HCT116 (cell line): ENCODE measurements around the gene OSBP2.

ENCODE experiments used
- EGR1 ChIP-seq: IDR thresholded peaks from 2 replicates; pipeline ENCODE4 v1.6.1; 2012; ENCODE audit warnings: low read depth
- ELF1 ChIP-seq: IDR thresholded peaks from 2 replicates; pipeline ENCODE4 v1.6.1; 2012; ENCODE audit warnings: low read depth, borderline replicate concordance
- EZH2 ChIP-seq: fragments of 200-600 bp; sonication (generic); IDR thresholded peaks from 2 replicates; pipeline ENCODE4 v1.6.1; 2017; ENCODE audit warnings: antibody characterized with exemption, mixed run types
- EZH2phosphoT487 ChIP-seq: fragments of 200-600 bp; IDR thresholded peaks from 2 replicates; pipeline ENCODE4 v1.6.1; 2018; ENCODE audit warnings: antibody characterized with exemption, borderline replicate concordance
- JUND ChIP-seq: IDR thresholded peaks from 2 replicates; pipeline ENCODE4 v1.6.1; 2012
- POLR2A ChIP-seq: IDR thresholded peaks from 2 replicates; pipeline ENCODE4 v1.7.0; 2011; ENCODE audit warnings: borderline replicate concordance; ENCODE audit not compliant: insufficient read depth, insufficient read length; ENCODE audit errors: extremely low read depth
- POLR2AphosphoS5 ChIP-seq: IDR thresholded peaks from 2 replicates; pipeline ENCODE4 v1.6.1; 2011; ENCODE audit warnings: mild to moderate bottlenecking, low read depth, low read length, moderate library complexity
- SP1 ChIP-seq: IDR thresholded peaks from 2 replicates; pipeline ENCODE4 v1.6.1; 2012; ENCODE audit warnings: low read depth
- TCF7L2 ChIP-seq: IDR thresholded peaks from 2 replicates; pipeline ENCODE4 v1.7.0; 2011; ENCODE audit warnings: borderline replicate concordance, inconsistent platforms; ENCODE audit not compliant: insufficient read depth, insufficient read length; ENCODE audit errors: extremely low read depth
- ZNF274 ChIP-seq: fragments of 200-500 bp; sonication (Bioruptor generic); IDR thresholded peaks from 2 replicates; pipeline ENCODE4 v1.6.1; 2014; ENCODE audit warnings: mild to moderate bottlenecking, low read depth, low read length, inconsistent platforms
- TF ChIP-seq, protein P1 (sequence below), 3 experiments: fragments of 200-600 bp in 1 of 3; sonication (generic) in 1 of 3; IDR thresholded peaks in 2 of 3; conservative IDR thresholded peaks in 1 of 3; 2 replicates each; pipeline ENCODE4 v1.5.1; 2012 to 2017; ENCODE audit warnings: low read depth in 2 of 3, low read length in 2 of 3, antibody characterized with exemption in 1 of 3, borderline replicate concordance in 1 of 3, control low read depth in 1 of 3, mild to moderate bottlenecking in 1 of 3, mixed read lengths in 1 of 3, mixed run types in 1 of 3, moderate library complexity in 1 of 3; ENCODE audit not compliant: insufficient read depth in 1 of 3
- TF ChIP-seq, protein P2 (sequence below): IDR thresholded peaks from 2 replicates; pipeline ENCODE4 v1.6.1; 2012; ENCODE audit warnings: low read depth
- TF ChIP-seq, protein P3 (sequence below): IDR thresholded peaks from 2 replicates; pipeline ENCODE4 v1.6.1; 2012

DNA sequence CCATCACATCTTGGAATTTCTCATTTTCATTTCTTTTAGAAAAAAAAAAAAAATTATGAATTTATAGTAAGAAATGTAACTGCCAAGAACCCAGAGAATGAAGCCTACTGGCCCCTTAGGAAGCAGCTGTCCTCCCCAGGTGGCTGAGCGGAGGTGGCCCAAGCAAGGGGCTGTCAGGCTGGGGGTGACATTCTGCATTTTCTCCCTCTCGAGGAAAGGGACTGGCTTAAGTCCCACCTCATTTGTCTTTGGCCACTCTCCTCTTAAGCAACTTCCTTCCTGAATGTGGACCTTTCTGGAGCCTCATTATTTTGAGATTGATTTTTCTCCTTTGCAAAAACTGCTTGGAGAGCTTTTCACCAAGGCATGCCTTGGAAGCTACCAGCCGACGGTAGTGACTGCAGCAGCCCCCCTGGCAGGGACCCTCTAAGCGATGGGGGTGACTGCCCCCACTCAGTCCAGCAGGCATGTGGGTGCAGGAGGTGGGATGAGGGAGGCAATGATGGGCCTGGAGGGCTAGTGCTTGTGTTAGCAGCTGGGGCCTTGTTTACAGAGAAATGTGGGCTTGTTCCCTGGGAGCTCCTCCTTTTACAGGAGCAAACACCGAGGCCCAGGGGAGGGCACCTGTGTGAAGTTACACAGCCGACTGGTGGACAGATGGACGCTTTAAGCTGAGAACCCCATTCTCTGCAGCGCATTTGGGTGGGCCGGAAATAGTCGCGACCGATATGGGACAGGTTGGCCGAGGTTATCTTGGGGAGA, 162.2 kb downstream of the OSBP2 start:
- no peak for TF ChIP-seq EZH2
- TF ChIP-seq, protein P1, sequence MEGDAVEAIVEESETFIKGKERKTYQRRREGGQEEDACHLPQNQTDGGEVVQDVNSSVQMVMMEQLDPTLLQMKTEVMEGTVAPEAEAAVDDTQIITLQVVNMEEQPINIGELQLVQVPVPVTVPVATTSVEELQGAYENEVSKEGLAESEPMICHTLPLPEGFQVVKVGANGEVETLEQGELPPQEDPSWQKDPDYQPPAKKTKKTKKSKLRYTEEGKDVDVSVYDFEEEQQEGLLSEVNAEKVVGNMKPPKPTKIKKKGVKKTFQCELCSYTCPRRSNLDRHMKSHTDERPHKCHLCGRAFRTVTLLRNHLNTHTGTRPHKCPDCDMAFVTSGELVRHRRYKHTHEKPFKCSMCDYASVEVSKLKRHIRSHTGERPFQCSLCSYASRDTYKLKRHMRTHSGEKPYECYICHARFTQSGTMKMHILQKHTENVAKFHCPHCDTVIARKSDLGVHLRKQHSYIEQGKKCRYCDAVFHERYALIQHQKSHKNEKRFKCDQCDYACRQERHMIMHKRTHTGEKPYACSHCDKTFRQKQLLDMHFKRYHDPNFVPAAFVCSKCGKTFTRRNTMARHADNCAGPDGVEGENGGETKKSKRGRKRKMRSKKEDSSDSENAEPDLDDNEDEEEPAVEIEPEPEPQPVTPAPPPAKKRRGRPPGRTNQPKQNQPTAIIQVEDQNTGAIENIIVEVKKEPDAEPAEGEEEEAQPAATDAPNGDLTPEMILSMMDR (IDR thresholded peaks at IDR 0.05 in 2 of 3, conservative IDR thresholded peaks at IDR 0.05 in 1 of 3; ENCODE audit: borderline replicate concordance in 1 of 3, insufficient read depth in 1 of 3, low read depth in 2 of 3, low read length in 2 of 3): no peak
- no peak for TF ChIP-seq POLR2AphosphoS5
- TF ChIP-seq, protein P2, sequence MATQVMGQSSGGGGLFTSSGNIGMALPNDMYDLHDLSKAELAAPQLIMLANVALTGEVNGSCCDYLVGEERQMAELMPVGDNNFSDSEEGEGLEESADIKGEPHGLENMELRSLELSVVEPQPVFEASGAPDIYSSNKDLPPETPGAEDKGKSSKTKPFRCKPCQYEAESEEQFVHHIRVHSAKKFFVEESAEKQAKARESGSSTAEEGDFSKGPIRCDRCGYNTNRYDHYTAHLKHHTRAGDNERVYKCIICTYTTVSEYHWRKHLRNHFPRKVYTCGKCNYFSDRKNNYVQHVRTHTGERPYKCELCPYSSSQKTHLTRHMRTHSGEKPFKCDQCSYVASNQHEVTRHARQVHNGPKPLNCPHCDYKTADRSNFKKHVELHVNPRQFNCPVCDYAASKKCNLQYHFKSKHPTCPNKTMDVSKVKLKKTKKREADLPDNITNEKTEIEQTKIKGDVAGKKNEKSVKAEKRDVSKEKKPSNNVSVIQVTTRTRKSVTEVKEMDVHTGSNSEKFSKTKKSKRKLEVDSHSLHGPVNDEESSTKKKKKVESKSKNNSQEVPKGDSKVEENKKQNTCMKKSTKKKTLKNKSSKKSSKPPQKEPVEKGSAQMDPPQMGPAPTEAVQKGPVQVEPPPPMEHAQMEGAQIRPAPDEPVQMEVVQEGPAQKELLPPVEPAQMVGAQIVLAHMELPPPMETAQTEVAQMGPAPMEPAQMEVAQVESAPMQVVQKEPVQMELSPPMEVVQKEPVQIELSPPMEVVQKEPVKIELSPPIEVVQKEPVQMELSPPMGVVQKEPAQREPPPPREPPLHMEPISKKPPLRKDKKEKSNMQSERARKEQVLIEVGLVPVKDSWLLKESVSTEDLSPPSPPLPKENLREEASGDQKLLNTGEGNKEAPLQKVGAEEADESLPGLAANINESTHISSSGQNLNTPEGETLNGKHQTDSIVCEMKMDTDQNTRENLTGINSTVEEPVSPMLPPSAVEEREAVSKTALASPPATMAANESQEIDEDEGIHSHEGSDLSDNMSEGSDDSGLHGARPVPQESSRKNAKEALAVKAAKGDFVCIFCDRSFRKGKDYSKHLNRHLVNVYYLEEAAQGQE: no peak
- TF ChIP-seq POLR2A: no peak
- no peak for TF ChIP-seq EZH2phosphoT487
- no peak for TF ChIP-seq ZNF274
- TF ChIP-seq TCF7L2: no peak
- TF ChIP-seq JUND: no peak
- TF ChIP-seq, protein P3, sequence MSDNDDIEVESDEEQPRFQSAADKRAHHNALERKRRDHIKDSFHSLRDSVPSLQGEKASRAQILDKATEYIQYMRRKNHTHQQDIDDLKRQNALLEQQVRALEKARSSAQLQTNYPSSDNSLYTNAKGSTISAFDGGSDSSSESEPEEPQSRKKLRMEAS: no peak
- TF ChIP-seq SP1: no peak
- TF ChIP-seq EGR1: no peak
- TF ChIP-seq ELF1: no peak
